ENCODE data around the gene NGEF. TPM values are rescaled to one million over a fixed set of nuclear protein-coding genes. Genes with fewer than 3 reads are reported as not detected.

Gene NGEF, protein sequence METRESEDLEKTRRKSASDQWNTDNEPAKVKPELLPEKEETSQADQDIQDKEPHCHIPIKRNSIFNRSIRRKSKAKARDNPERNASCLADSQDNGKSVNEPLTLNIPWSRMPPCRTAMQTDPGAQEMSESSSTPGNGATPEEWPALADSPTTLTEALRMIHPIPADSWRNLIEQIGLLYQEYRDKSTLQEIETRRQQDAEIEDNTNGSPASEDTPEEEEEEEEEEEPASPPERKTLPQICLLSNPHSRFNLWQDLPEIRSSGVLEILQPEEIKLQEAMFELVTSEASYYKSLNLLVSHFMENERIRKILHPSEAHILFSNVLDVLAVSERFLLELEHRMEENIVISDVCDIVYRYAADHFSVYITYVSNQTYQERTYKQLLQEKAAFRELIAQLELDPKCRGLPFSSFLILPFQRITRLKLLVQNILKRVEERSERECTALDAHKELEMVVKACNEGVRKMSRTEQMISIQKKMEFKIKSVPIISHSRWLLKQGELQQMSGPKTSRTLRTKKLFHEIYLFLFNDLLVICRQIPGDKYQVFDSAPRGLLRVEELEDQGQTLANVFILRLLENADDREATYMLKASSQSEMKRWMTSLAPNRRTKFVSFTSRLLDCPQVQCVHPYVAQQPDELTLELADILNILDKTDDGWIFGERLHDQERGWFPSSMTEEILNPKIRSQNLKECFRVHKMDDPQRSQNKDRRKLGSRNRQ
- total RNA-seq, result 0.50 and 1.5 TPM in 2 replicates

DNA sequence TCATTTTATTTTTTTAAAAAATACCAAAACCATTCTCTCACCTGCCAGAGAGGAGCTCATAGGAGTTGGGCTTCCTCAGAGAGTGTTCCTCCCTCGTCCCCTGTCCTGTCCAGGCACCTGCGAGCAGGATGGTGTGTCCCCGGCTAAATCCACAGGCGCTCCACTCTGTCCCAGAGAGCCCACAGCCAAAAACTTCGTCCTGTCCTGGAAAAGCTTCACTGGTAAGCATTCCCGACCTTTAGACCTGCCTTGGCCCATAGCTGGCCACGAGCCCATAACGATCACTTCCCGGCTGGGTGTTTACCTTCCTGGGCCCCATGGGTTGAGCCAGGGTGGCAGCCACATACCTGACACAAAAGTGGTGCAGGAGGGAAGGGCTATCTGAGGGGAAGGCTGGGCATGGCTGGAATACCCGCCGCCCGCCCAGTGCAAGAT, at the start of gene NGEF:
Gene NGEF (minus strand): TSS at position 230 of the 435 bp plus-strand sequence. CDS start 38,366 bp downstream, outside the sequence.

GRCh38 chr2:233059797-233060500, 46.9 kb upstream of the NGEF start, which contains the start of gene INPP5D:
Gene INPP5D (plus strand): TSS chr2:233060342. CDS start chr2:233060479, 137 bp downstream.

GRCh38 chr2:233032551-233033320, 19.7 kb upstream of the NGEF start, which contains the start of gene NEU2:
Gene NEU2 (plus strand): TSS chr2:233032672. CDS start chr2:233032672, 0 bp downstream.

DNA sequence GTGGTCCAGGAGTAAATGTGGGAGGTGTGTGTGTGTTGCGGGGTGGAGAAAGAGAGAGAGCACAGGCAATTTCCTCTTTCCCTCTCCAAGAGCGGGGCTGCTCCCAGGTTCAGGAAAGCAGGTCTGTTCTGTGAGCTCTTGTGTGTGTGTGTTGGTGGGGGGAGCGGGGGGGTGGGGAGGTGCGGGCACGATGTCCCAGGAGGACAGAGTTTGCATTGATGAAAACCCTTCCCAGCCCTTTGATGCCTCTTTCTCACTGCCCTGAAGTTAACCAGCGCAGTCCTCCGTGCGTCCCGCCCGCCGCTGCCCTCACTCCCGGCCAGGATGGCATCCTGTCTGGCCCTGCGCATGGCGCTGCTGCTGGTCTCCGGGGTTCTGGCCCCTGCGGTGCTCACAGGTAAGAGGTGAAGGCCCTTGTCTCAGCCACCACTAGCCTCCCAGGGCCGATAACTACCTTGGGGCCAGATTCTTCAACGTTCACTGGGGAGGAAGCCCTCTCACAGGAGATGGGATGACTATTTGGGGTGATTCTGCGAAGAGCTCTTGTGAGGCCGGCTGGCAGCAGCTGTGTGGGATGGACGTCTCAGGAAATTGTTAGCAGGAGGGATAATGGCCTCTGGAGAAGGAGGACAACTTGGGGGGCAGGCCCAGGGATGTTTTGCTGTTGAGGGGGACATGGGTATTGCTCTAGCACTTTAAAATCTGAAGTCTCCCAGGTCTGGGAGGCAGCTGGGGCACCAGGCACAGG, 142.9 kb downstream of the NGEF start, which contains the start of gene SNORC:
Gene SNORC (plus strand): TSS at position 247 of the 748 bp plus-strand sequence. CDS start 78 bp downstream, at position 325.

Small RNAs within 50 kb of the gene (small RNA-seq; reads per million reads assigned to genes)
- gene RF00019, result not detected

Other genes starting within 250 kb of the NGEF start
- not detected in 2 replicates for gene KCNJ13, start 236.7 kb downstream of the NGEF start, total RNA-seq
- 0.40 and 0.79 TPM in 2 replicates for gene SNORC, start 143.0 kb downstream of the NGEF start, total RNA-seq
- gene NEU2, start 19.4 kb upstream of the NGEF start, total RNA-seq, result not detected in 2 replicates
- 36.8 and 39.6 TPM in 2 replicates for gene INPP5D, start 47.1 kb upstream of the NGEF start, total RNA-seq
- 39.6 and 43.1 TPM in 2 replicates for gene ATG16L1, start 238.4 kb upstream of the NGEF start, total RNA-seq

All from thoracic aorta endothelial cell (primary cell).